Trophoblast cell (in vitro differentiated cells and primary cell): Measurements from ENCODE around the gene BRD4.
A peak's percentile ranks its signal among the peaks of the same experiment; 100 is the strongest.
"Not testable (repeated sequence)": the region's sequence is repeated elsewhere in the genome, so short reads cannot be mapped to it uniquely, and the experiment has no call there.

ENCODE experiments used
- DNase-seq, 2 donors: peaks; one replicate each; pipeline ENCODE4 v3.0.0-alpha.2; 2016
- H2AFZ ChIP-seq: 2 replicates; pipeline ENCODE4 v1.6.1; 2013; ENCODE audit warnings: low read length, moderate library complexity, mild to moderate bottlenecking; ENCODE audit not compliant: insufficient read depth, poor library complexity
- H2AK5ac ChIP-seq: 2 replicates; pipeline ENCODE4 v1.6.1; 2013; ENCODE audit warnings: mild to moderate bottlenecking, low read length
- H2BK120ac ChIP-seq: 2 replicates; pipeline ENCODE4 v1.6.1; 2013; ENCODE audit warnings: low read length, mild to moderate bottlenecking, moderate library complexity; ENCODE audit not compliant: insufficient read depth, poor library complexity
- H2BK12ac ChIP-seq: 2 replicates; pipeline ENCODE4 v1.6.1; 2013; ENCODE audit warnings: mild to moderate bottlenecking, low read length, moderate library complexity
- H2BK5ac ChIP-seq: 2 replicates; pipeline ENCODE4 v1.6.1; 2013; ENCODE audit warnings: low read length, low read depth, moderate library complexity, mild to moderate bottlenecking; ENCODE audit not compliant: poor library complexity
- H3K14ac ChIP-seq: 2 replicates; pipeline ENCODE4 v1.6.1; 2013; ENCODE audit warnings: mild to moderate bottlenecking, low read length
- H3K18ac ChIP-seq: 2 replicates; pipeline ENCODE4 v1.6.1; 2013; ENCODE audit warnings: mild to moderate bottlenecking, low read length
- H3K23ac ChIP-seq: 2 replicates; pipeline ENCODE4 v1.6.1; 2013; ENCODE audit warnings: low read length
- H3K27ac ChIP-seq: 2 replicates; pipeline ENCODE4 v1.5.1; 2013; ENCODE audit warnings: low read depth, mild to moderate bottlenecking, inconsistent platforms, low read length, moderate library complexity
- H3K27me3 ChIP-seq: 2 replicates; pipeline ENCODE4 v1.6.1; 2013; ENCODE audit warnings: inconsistent platforms, mild to moderate bottlenecking, low read length, moderate library complexity; ENCODE audit not compliant: insufficient read depth
- H3K36me3 ChIP-seq, 2 experiments: 1 replicate in 1 of 2; 2 replicates in 1 of 2; pipeline ENCODE4 v1.6.1; 2013; ENCODE audit warnings: low read length in 2 of 2, mild to moderate bottlenecking in 2 of 2, moderate library complexity in 1 of 2; ENCODE audit not compliant: insufficient read depth in 2 of 2, control insufficient read depth in 1 of 2
- H3K4ac ChIP-seq: 2 replicates; pipeline ENCODE4 v1.6.1; 2013; ENCODE audit warnings: low read depth, mild to moderate bottlenecking, low read length, moderate library complexity
- H3K4me1 ChIP-seq, 2 experiments: 1 replicate in 1 of 2; 2 replicates in 1 of 2; pipeline ENCODE4 v1.6.1; 2013; ENCODE audit warnings: low read length in 2 of 2, mild to moderate bottlenecking in 2 of 2, moderate library complexity in 1 of 2; ENCODE audit not compliant: insufficient read depth in 2 of 2, control insufficient read depth in 1 of 2
- H3K4me2 ChIP-seq: 2 replicates; pipeline ENCODE4 v1.6.1; 2013; ENCODE audit warnings: inconsistent platforms, mild to moderate bottlenecking, low read length, moderate library complexity
- H3K4me3 ChIP-seq: 2 replicates; pipeline ENCODE4 v1.5.1; 2013; ENCODE audit warnings: mild to moderate bottlenecking, low read depth, low read length, inconsistent platforms
- H3K79me1 ChIP-seq: one replicate; pipeline ENCODE4 v1.6.1; 2013; ENCODE audit warnings: low read length
- H3K79me2 ChIP-seq: 2 replicates; pipeline ENCODE4 v1.6.1; 2013; ENCODE audit warnings: low read length, mild to moderate bottlenecking; ENCODE audit not compliant: control insufficient read depth, insufficient read depth, poor library complexity
- H3K9ac ChIP-seq: 2 replicates; pipeline ENCODE4 v1.6.1; 2013; ENCODE audit warnings: mild to moderate bottlenecking, low read length
- H3K9me3 ChIP-seq: 2 replicates; pipeline ENCODE4 v1.6.1; 2013; ENCODE audit warnings: low read depth, mild to moderate bottlenecking, control low read depth, inconsistent platforms, low read length; ENCODE audit not compliant: insufficient read depth
- H4K12ac ChIP-seq: 2 replicates; pipeline ENCODE4 v1.6.1; 2013; ENCODE audit warnings: low read depth, mild to moderate bottlenecking, low read length, moderate library complexity
- H4K8ac ChIP-seq: 2 replicates; pipeline ENCODE4 v1.6.1; 2013; ENCODE audit warnings: low read depth, mild to moderate bottlenecking, low read length, moderate library complexity
- H4K91ac ChIP-seq: one replicate; pipeline ENCODE4 v1.6.1; 2013; ENCODE audit warnings: low read depth, mild to moderate bottlenecking, low read length, moderate library complexity
- WGBS: extraction: QIAGEN DNeasy Blood & Tissue Kit; methylation state at CpG from one replicate; pipeline ENCODE4 v1.1.7; 2013; ENCODE audit warnings: missing lambda C conversion rate; ENCODE audit not compliant: insufficient read length, insufficient coverage; ENCODE audit errors: extremely low coverage; 5-methylcytosine and 5-hydroxymethylcytosine counted together

Gene BRD4

DNA sequence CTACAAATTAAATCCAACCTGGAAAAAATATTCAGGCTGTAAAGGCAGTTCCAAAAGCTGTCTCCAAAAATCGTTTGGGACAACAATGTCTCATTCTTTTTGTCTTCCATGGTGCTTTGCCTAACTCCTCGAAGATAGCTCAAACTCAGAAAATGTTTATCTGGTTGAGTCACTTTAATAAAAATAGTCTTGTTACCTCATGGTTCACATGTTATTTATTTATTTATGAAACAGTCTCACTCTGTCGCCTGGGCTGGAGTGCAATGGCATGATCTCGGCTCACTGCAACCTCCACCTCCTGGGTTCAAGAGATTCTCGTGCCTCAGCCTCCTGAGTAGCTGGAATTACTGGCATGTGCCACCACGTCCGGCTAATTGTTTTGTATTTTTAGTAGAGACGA lies 4.9 kb upstream of the BRD4 start:
- H2BK12ac ChIP-seq: no peak overlapping the region
- no peak overlapping the region for H2AFZ ChIP-seq
- H3K14ac ChIP-seq: no peak overlapping the region
- no peak overlapping the region for H2BK120ac ChIP-seq
- no peak overlapping the region for H3K9ac ChIP-seq
- WGBS: no CpG with 5 or more reads among the region's 8 CpGs
- peaks cover 5% of the 10 kb centered on the region for H3K79me1 ChIP-seq
- no peak overlapping the region for H3K18ac ChIP-seq
- no peak overlapping the region for H3K23ac ChIP-seq
- peaks cover 0 to 4% of the 10 kb centered on the region in 2 experiments for H3K4me1 ChIP-seq
- no peaks in the 10 kb centered on the region for H3K9me3 ChIP-seq
- no peak for DNase-seq
- no peak overlapping the region for H2AK5ac ChIP-seq
- H3K4me3 ChIP-seq: no peak overlapping the region
- no peak overlapping the region for H2BK5ac ChIP-seq
- H3K4ac ChIP-seq: no peak overlapping the region
- no peak overlapping the region for H4K12ac ChIP-seq
- no peaks in the 10 kb centered on the region for H3K27me3 ChIP-seq
- H3K36me3 ChIP-seq: peaks cover 0 to under 1% of the 10 kb centered on the region in 2 experiments
- no peak overlapping the region for H3K4me2 ChIP-seq
- no peak overlapping the region for H4K91ac ChIP-seq
- H3K27ac ChIP-seq: no peak overlapping the region
- H3K79me2 ChIP-seq: peaks cover 6% of the 10 kb centered on the region
- H4K8ac ChIP-seq: no peak overlapping the region

DNA sequence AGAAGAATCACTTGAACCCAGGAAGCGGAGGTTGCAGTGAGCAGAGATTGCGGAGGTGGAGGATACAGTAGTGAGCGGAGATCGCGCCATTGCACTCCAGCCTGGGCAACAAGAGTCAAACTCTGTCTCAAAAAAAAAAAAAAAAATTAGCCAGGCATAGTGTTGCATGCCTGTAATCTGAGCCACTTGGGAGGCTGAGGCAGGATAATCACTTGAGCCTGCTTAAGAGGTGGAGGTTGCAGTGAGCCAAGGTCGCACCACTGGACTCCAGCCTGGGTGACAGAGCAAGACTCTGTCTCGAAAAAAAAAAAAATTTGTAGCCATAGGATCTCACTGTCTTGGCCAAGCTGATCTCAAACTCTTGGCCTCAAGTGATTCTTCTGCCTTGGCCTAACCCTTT lies 3.7 kb upstream of the BRD4 start:
- peaks cover 16% of the 10 kb centered on the region for H3K79me2 ChIP-seq
- not testable (repeated sequence) for H2BK120ac ChIP-seq, H3K27me3 ChIP-seq, H3K27ac ChIP-seq, H4K12ac ChIP-seq, H3K18ac ChIP-seq, H3K4me2 ChIP-seq, H2BK5ac ChIP-seq, H2AFZ ChIP-seq, H3K4ac ChIP-seq, H3K4me1 ChIP-seq, DNase-seq, H3K4me3 ChIP-seq, H2AK5ac ChIP-seq, H3K36me3 ChIP-seq, H2BK12ac ChIP-seq, H3K23ac ChIP-seq, H4K8ac ChIP-seq, H3K9me3 ChIP-seq, H4K91ac ChIP-seq, H3K9ac ChIP-seq, H3K14ac ChIP-seq
- WGBS: no CpG with 5 or more reads among the region's 7 CpGs
- H3K79me1 ChIP-seq: peaks cover 14% of the 10 kb centered on the region

DNA sequence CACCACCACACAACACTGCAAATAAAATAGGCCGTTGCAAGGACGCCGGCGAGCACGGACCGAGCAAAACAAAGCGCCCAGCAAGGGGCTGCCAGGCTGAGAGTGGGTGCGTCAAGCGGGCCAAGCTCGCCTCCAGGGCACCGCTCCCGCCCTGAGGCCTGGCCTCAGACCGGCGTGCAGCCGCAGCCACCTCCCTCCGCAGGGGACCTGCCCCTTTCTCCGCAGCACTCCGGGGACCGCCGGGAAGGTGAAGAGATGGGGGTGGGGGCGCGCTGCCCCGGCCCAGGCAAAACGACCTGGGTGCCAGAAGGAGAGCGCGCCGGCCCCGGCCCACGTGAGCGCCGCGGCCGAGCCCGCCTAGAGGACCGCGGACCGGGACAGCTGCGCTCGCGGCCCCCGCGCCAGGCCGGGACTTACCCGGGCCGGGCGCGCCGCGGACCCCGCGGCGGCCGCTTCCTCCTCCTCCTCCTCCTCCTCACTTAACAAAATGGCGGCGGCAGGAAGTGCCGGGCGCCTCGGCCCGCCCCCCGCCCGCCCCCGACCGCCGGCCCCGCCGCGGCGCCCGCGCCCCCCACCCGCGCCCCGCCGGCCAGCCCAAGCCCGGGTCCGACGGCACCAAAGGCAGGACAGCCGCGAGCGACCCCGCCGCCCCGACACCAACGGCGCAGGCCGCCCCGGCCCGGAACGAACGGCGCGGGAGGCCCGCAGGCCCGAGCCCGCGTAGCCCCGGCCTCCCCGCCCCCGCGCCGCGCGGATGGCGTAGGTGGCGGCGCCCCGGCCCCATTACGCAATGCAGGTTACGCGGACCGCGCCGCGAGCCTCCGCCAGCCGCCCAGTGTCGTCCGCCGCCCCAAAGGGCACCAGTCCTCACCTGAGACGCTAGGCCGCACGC lies 674 bp downstream of the BRD4 start:
- peak overlapping the region; percentile 88 for H4K8ac ChIP-seq
- peak overlapping the region; percentile 97 for H2BK5ac ChIP-seq
- H3K23ac ChIP-seq: no peak overlapping the region
- peak overlapping the region; percentile 97 for H3K4me3 ChIP-seq
- peaks cover 43% of the 10 kb centered on the region for H3K79me2 ChIP-seq
- peak overlapping the region; percentile 99 for H3K4ac ChIP-seq
- H2AK5ac ChIP-seq: peak overlapping the region; percentile 90
- H2AFZ ChIP-seq: peak overlapping the region; percentile 73
- H3K79me1 ChIP-seq: peaks cover 14% of the 10 kb centered on the region
- H3K4me1 ChIP-seq: peaks cover 5 to 11% of the 10 kb centered on the region in 2 experiments
- peak overlapping the region; percentile 99 for H3K9ac ChIP-seq
- no CpG with 5 or more reads among the region's 122 CpGs for WGBS
- no peaks in the 10 kb centered on the region for H3K36me3 ChIP-seq
- peak overlapping the region; percentile 96 for H3K27ac ChIP-seq
- H2BK120ac ChIP-seq: peak overlapping the region; percentile 92
- H4K91ac ChIP-seq: peak overlapping the region; percentile 97
- peak; percentile 33 to 67 for DNase-seq
- H3K27me3 ChIP-seq: no peaks in the 10 kb centered on the region
- peak overlapping the region; percentile 75 for H4K12ac ChIP-seq
- H3K4me2 ChIP-seq: peak overlapping the region; percentile 95
- peak overlapping the region; percentile 75 for H2BK12ac ChIP-seq
- H3K9me3 ChIP-seq: no peaks in the 10 kb centered on the region
- H3K18ac ChIP-seq: peak overlapping the region; percentile 100
- peak overlapping the region; percentile 100 for H3K14ac ChIP-seq

DNA sequence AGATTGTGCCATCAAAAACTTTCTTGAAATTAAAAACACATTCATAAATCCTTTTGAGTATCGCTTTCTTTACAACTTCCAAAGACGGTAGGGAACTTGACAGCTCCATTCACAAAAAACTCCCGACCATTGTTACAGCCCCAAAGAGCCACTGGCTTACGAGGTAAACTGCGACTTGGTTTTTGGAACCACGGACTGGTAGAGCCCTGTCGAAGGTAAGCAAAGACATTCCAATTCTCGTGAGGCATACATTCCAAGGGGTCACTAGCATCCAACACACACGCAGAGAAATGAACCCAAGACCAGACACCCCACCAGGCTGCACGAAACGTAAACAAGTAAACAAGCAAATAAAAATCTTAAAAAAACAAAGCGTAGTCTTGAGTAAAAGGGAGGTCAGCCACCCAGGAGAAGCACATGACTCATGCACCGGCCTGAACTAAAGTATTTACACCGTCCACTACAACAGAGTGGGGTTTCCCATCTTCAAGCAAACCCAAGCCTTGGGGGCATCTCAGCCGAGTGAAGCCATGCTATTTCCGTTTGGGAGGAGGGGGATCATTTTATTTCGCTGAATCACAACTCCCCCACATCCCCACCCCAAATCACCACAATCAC lies 1.4 kb downstream of the BRD4 start:
- H3K27ac ChIP-seq: peak overlapping the region; percentile 96
- H2BK120ac ChIP-seq: peak overlapping the region; percentile 92
- H4K8ac ChIP-seq: peak overlapping the region; percentile 68
- peaks cover 14% of the 10 kb centered on the region for H3K79me1 ChIP-seq
- H3K79me2 ChIP-seq: peaks cover 47% of the 10 kb centered on the region
- H3K4me3 ChIP-seq: peak overlapping the region; percentile 97
- H3K14ac ChIP-seq: peak overlapping the region; percentile 100
- DNase-seq: peak; percentile 79 to 81
- peak overlapping the region; percentile 88 for H3K9ac ChIP-seq
- peak overlapping the region; percentile 90 for H2AK5ac ChIP-seq
- no peaks in the 10 kb centered on the region for H3K9me3 ChIP-seq
- H3K27me3 ChIP-seq: no peaks in the 10 kb centered on the region
- no CpG with 5 or more reads among the region's 17 CpGs for WGBS
- H4K12ac ChIP-seq: peak overlapping the region; percentile 75
- H2BK5ac ChIP-seq: peak overlapping the region; percentile 85
- H4K91ac ChIP-seq: peak overlapping the region; percentile 85
- peaks cover 7 to 11% of the 10 kb centered on the region in 2 experiments for H3K4me1 ChIP-seq
- H3K18ac ChIP-seq: peak overlapping the region; percentile 97
- no peaks in the 10 kb centered on the region for H3K36me3 ChIP-seq
- H2BK12ac ChIP-seq: no peak overlapping the region
- peak overlapping the region; percentile 73 for H2AFZ ChIP-seq
- H3K4ac ChIP-seq: peak overlapping the region; percentile 99
- no peak overlapping the region for H3K23ac ChIP-seq
- peak overlapping the region; percentile 95 for H3K4me2 ChIP-seq
